NCI-H1105 (cell line): ENCODE measurements around the gene AFAP1.

Experiments
- DNase-seq: peaks from one replicate; lab custom pipeline; 2025; lab: John Stamatoyannopoulos, UW

AFAP1 gene

GRCh38 chr4:7863911-7864681 lies 75.6 kb downstream of the AFAP1 start:
- no peak for DNase-seq

DNA sequence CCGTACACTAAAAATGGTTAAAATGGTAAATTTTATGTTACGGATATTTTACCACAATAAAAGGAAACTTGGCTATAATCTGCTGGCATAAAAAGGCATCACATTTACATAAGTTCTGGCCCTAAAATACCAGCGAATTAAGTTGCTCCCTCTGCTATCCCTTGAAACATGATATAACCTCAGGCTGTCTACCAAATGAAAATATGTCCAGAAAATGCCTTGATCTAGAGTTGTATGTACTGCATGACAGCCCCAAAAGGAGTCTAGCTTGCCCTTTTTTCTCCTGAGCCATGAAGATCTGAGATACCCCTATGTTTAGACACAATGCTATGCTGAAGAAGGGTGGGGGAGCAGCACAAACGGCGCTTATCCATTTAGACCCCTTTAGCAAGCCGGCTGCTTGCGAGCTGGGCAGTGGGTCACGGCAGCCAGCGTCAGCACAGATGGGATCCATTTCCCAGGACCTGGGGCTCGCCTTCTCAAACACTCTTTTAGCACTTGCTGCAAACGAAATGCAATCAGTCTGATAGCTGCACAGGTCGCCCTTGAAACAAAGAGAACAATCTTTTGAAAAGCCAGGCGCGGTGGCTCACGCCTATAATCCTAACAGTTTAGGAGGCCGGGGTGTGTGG lies 77.0 kb downstream of the AFAP1 start:
- DNase-seq = no peak

DNA sequence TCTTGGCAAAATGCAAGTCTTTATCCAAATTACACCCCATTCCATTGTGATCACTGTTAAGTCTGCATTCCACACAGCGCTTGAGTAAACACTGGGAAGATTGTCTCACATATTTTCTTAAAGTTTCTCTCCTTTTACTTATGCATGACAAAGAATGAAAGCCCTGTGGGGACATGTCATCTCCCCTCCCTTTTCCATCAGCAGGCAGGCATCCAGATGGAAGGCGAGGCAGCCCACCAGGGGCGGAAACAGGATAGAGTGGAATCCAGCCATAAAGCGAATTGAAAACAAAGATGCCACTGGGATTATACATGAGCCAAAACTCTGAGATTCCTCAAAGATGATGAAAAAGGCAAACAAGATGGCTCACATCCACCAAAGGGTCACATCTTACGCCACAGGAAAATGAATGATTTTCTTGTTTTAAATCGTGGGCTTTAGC lies 78.2 kb downstream of the AFAP1 start:
- no peak for DNase-seq

GRCh38 chr4:7860600-7861163 lies 79.0 kb downstream of the AFAP1 start:
- no peak for DNase-seq

DNA sequence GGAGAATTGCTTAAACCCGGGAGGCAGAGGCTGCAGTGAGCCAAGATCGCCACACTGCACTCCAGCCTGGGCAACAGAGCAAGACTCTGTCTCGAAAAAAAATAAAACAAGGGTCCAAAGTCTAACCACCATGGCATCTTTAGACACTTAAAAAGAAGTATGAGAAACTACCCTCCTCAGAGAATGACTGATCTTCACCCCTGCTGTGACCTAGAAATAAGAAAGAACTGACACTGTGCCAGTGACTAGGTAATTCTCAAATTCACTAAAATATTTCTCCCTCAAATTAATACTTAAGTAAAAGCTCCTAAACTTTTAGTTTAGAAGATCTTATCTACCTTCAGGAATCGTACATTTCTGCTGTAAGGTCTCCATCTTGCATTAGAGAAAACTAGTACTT lies 80.3 kb downstream of the AFAP1 start:
- no peak for DNase-seq

DNA sequence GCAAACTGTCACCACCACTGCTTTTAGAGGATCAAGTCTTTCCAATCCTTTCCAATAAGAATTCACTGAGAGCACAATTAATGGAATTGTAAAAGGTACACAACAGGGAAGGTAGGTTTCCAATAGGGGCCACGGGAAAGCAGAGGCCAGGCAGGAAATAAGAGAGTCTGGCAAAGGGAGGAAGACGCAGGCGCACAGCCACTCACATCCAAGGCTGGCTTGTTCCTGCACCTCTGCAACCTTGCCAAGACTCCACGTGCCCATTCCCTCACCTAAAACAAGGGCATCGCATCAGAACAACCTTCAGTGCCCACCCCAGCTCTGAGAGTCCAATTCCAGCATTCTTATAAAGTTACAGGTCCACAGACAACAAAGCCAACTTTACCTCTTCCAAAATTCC lies 81.2 kb downstream of the AFAP1 start:
- DNase-seq = no peak

GRCh38 chr4:7857993-7858392 lies 81.7 kb downstream of the AFAP1 start:
- DNase-seq = no peak

DNA sequence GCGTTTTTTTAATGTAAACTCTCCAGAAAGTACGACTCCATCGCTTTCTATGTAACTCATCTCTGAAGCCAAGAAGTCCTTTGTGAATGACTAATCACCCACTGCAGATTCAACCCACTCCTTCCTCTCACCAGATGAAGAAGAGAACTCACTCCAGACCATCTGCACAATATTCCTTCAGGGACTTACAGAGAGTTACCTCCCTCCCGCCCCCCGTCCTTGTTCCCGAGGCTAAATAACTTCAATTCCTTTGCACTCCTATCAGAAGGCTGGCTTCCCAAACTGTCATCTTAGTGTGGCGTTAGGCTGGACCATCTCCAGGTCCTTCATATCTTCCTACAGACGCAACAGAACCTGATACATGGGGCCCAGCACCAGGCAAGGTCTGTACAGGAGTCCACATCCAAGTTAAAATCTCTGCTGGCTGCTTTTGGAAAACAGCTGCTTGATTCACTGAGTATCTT lies 82.4 kb downstream of the AFAP1 start:
- DNase-seq = no peak

DNA sequence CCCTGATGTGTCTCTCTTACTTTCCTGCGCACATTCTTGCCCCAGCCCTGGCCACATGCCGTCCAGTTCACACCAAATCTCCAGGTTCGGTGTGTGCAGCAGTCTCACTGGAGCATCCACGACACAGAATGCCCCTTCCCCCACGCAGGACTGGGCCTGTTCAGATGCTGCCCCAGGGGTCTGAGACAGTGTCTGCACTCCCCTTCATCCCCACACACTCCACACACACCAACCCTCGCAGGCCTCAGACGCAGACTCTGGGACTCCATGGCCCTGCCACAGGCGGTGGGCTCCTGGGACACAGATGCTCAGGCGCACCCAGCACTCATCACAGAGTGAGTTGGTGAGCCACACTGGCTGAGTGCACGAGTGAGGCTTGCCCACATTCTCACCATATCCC lies 83.9 kb downstream of the AFAP1 start:
- no peak for DNase-seq

DNA sequence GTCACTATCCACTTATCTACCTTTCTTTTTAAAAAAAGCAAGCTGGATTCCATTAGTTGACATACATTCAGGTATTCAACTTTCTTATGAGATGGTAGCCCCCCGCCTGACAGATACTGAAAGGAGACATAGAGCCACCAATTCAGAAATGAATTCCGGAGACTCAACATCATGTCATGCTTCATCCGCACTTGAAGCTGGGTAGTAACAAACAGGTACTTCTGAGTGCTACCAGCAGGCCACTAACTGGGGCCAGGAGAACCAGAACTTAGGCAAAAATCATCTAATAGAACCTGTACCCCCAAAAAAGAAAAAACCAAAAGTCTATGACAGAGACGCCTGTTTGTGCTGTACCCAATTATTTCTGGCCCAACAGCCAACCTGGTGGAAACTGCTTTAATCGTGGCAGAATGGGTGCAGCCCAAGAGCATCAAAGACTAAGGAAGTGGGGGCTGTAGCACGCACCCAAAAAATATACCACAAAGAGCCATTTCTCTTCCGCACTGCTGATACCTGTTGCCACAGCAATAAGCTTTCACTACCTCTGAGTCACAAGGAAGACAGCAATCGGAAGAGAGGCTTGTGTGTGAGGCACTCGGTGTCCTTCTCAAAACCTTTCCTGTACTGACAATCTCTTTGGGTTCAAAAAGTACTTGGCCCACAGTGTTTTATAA lies 84.8 kb downstream of the AFAP1 start:
- no peak for DNase-seq

GRCh38 chr4:7854216-7854615 lies 85.4 kb downstream of the AFAP1 start:
- DNase-seq = no peak

GRCh38 chr4:7853271-7853670 lies 86.4 kb downstream of the AFAP1 start:
- no peak for DNase-seq

GRCh38 chr4:7852568-7853185 lies 87.0 kb downstream of the AFAP1 start:
- no peak for DNase-seq

DNA sequence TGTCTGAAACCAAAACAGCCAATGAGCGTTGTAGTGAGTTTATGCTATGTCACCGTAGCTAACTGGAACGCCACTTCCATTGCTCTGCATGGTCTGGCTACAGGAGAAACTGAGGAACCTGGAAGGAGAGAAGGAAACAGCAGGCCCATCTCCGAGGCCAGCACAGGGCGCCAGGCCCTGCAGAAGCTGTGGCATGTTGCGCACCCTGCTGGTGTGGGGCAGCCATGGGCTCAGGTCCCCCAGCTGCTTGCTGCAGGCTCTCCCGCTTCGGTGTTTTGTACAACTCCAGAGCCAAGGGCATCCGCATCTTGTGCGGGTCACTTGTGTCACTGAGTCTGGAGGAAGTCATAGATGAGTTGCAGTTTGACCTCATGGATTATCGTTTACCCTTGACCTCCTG lies 89.2 kb downstream of the AFAP1 start:
- DNase-seq = no peak

DNA sequence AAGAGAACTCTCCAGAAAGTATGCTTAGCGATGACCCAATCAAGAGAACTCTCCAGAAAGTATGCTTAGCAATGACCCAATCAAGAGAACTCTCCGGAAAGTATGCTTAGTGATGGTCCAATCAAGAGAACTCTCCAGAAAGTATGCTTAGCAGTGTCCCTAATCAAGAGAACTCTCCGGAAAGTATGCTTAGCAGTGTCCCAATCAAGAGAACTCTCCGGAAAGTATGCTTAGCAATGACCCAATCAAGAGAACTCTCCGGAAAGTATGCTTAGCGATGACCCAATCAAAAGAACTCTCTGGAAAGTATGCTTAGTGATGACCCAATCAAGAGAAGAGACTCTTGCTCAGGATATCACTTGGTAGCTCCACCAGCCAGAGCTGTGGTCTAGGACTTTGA lies 92.5 kb downstream of the AFAP1 start:
- no peak for DNase-seq

GRCh38 chr4:7845493-7846128 lies 94.0 kb downstream of the AFAP1 start:
- DNase-seq = no peak

DNA sequence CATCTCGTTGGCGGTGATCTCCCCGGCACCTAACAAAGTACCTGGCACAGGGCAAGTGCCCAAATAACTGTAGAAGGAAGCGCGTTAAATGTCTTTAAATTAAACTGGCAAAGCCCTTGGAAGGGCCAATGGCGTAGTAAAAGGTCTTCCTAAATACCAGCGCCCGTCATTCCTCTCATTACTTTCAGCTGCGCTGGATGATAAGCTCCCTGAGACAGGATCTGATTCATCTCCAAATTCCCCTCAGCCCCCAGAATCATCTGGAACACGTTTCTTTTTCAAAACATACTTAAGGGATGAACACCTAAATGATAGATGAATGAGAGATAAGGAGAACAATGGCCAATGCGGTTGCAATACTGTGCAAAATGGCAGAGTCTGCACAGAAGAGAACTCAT lies 95.1 kb downstream of the AFAP1 start:
- no peak for DNase-seq

DNA sequence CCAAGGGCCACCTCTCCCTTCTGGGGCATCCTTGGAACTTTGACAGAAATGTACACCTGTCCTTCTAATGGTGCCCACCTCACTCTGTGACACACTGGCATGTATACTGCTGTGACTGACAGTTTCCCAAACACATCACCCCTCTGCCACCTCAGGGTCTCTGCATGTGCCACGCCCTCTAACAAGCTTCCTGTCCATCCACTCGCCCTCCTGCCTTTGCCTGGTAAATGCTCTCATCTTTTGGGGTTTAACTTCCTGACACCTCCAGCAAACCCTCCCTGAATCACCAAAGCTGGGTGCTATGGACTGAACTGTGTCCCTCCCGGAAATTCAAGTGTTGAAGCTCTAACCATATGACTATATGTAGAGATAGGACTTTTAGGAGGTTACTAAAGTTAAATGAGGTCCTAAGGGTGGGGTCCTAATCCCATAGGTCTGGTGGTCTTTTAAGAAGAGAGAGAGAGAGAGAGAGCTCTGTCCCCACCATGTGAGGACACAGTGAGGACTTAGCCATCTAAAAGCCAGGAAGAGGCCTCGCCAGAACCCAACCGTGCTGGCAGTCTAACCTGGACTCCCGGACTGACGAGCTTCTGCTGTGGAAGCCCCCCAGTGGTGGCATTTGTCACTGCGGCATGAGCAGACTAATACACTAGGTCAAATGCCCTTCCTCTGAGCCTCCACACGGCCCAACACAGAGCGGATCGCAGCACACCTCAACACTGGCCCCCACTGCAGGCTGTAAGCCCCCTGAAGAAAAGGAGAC lies 95.6 kb downstream of the AFAP1 start:
- no peak for DNase-seq

DNA sequence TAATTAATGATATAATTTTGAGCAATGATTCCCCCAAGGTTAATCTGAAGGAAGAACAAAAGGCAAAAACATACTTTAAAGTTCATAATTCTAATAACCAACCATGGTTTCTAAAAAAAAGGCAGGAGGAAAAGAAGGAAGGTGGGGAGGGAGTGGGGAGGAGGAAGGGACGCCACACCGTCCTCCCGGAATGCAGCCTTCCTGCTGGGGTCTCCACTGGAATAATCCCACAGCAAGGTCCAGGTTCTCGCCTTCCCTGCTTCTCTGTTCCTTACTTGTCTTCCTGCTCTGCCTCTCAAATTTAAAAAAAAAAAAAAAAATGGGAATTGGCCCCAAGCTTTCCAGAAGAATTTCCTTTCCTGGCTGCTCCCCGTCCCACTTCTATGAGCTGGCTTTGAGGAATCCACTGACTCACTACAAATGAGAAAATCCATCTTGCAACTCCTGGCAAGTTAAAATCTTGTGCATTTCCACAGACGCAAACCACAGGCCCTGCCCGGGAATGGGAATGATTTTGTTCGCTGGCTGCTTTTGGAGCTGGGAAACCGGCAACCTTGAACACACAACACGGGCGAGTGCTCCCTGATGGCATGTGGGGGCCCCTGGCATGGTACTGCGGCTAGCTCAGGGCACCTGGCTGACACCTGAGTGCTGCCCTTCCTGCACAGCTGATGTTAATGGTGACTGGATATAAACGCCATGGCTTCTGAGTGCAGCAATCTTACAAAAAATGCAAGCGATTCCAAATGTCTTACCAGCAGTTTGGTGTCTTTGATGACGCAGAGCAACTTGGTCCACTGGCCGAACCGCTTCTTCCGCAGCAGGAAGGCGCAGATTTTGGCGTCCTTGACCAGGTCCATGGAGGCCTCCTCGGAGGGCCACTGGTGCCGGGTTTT lies 97.0 kb downstream of the AFAP1 start:
- DNase-seq = no peak

DNA sequence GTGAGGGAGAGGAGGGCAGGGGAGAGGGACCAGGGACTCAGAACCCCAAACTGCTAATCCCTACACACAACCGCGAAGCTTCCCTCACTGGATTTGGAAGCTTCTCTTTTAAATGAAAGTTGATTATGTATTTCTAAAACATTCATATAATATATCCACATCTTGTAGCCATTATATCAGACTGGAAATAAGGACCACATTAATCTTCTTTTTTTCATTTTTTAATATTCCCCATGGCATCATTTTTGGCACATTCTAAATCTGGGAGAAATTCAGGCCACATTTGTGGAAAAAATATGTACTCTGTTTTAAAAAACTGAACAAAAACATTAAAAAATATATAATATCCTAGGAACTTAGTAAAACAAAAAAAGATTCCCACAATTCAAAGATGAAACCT lies 97.8 kb downstream of the AFAP1 start:
- DNase-seq = no peak
